H9 (cell line): ENCODE data around the gene SRC. TPM values are rescaled to one million over a fixed set of nuclear protein-coding genes. Genes with fewer than 3 reads are reported as not detected.

Experiments used
- DNase-seq: peaks from one replicate; pipeline ENCODE4 v3.0.0-alpha.2; 2017
- H2AFZ ChIP-seq: one replicate; pipeline ENCODE4 v1.6.1; 2013; ENCODE audit warnings: mild to moderate bottlenecking, low read length, control low read depth, moderate library complexity
- H2AK5ac ChIP-seq: 2 replicates; pipeline ENCODE4 v1.6.1; 2013; ENCODE audit warnings: low read length, control low read depth, mixed read lengths; ENCODE audit not compliant: insufficient read length
- H2BK120ac ChIP-seq: one replicate; pipeline ENCODE4 v1.6.1; 2013; ENCODE audit warnings: low read depth, mild to moderate bottlenecking, low read length, control low read depth, inconsistent platforms; ENCODE audit not compliant: poor library complexity, severe bottlenecking
- H2BK12ac ChIP-seq: 2 replicates; pipeline ENCODE4 v1.6.1; 2013; ENCODE audit warnings: low read length, control low read depth, mixed read lengths, low read depth; ENCODE audit not compliant: insufficient read length
- H2BK15ac ChIP-seq: 2 replicates; pipeline ENCODE4 v1.6.1; 2013; ENCODE audit warnings: low read depth, low read length, control low read depth
- H2BK20ac ChIP-seq: one replicate; pipeline ENCODE4 v1.6.1; 2013; ENCODE audit warnings: low read depth, mild to moderate bottlenecking, low read length, control low read depth, inconsistent platforms; ENCODE audit not compliant: poor library complexity, severe bottlenecking
- H2BK5ac ChIP-seq: 2 replicates; pipeline ENCODE4 v1.6.1; 2013; ENCODE audit warnings: low read length, control low read depth, mixed read lengths; ENCODE audit not compliant: insufficient read length
- H3K14ac ChIP-seq: 2 replicates; pipeline ENCODE4 v1.6.1; 2013; ENCODE audit warnings: low read length, control low read depth; ENCODE audit not compliant: insufficient read depth
- H3K18ac ChIP-seq: 2 replicates; pipeline ENCODE4 v1.6.1; 2013; ENCODE audit warnings: low read depth, mild to moderate bottlenecking, mixed read lengths, low read length, control low read depth; ENCODE audit not compliant: insufficient read length
- H3K23ac ChIP-seq: 2 replicates; pipeline ENCODE4 v1.6.1; 2013; ENCODE audit warnings: low read length, control low read depth, mixed read lengths, low read depth; ENCODE audit not compliant: insufficient read length
- H3K23me2 ChIP-seq: 2 replicates; pipeline ENCODE4 v1.6.1; 2013; ENCODE audit warnings: low read depth, mild to moderate bottlenecking, mixed read lengths, low read length, control low read depth; ENCODE audit not compliant: insufficient read length, poor library complexity, severe bottlenecking
- H3K27ac ChIP-seq: 2 replicates; pipeline ENCODE4 v1.5.1; 2013; ENCODE audit warnings: low read length, control low read depth, mixed read lengths, low read depth; ENCODE audit not compliant: insufficient read length
- H3K27me3 ChIP-seq: 2 replicates; pipeline ENCODE4 v1.6.1; 2013; ENCODE audit warnings: low read length, control low read depth, inconsistent platforms; ENCODE audit not compliant: insufficient read depth
- H3K4ac ChIP-seq: 2 replicates; pipeline ENCODE4 v1.6.1; 2013; ENCODE audit warnings: low read depth, mild to moderate bottlenecking, control low read depth, inconsistent platforms, low read length, moderate library complexity
- H3K4me1 ChIP-seq: 2 replicates; pipeline ENCODE4 v1.6.1; 2013; ENCODE audit warnings: low read length, control low read depth, inconsistent platforms; ENCODE audit not compliant: insufficient read depth
- H3K4me2 ChIP-seq: 2 replicates; pipeline ENCODE4 v1.6.1; 2013; ENCODE audit warnings: low read length, control low read depth, mixed read lengths; ENCODE audit not compliant: insufficient read length, insufficient read depth
- H3K56ac ChIP-seq: 2 replicates; pipeline ENCODE4 v1.6.1; 2013; ENCODE audit warnings: low read depth, mild to moderate bottlenecking, mixed read lengths, low read length, control low read depth; ENCODE audit not compliant: insufficient read length
- H3K79me1 ChIP-seq: 2 replicates; pipeline ENCODE4 v1.6.1; 2013; ENCODE audit warnings: low read depth, mild to moderate bottlenecking, moderate library complexity, low read length, control low read depth, inconsistent platforms; ENCODE audit not compliant: insufficient read depth, poor library complexity, severe bottlenecking
- H3K79me2 ChIP-seq: 2 replicates; pipeline ENCODE4 v1.6.1; 2013; ENCODE audit warnings: low read length, control low read depth, inconsistent platforms; ENCODE audit not compliant: insufficient read depth
- H3K9ac ChIP-seq: 2 replicates; pipeline ENCODE4 v1.6.1; 2013; ENCODE audit warnings: low read length, control low read depth, mixed read lengths; ENCODE audit not compliant: insufficient read length; ENCODE audit errors: extremely low read depth
- H3K9me3 ChIP-seq: one replicate; pipeline ENCODE4 v1.6.1; 2013; ENCODE audit warnings: low read depth, low read length, inconsistent platforms; ENCODE audit not compliant: control insufficient read depth
- H3T11ph ChIP-seq: one replicate; pipeline ENCODE4 v1.6.1; 2013; ENCODE audit warnings: mild to moderate bottlenecking, low read length, control low read depth, inconsistent platforms
- H4K20me1 ChIP-seq: one replicate; pipeline ENCODE4 v1.6.1; 2013; ENCODE audit not compliant: control insufficient read depth, insufficient read length, insufficient read depth
- H4K5ac ChIP-seq: 2 replicates; pipeline ENCODE4 v1.6.1; 2013; ENCODE audit warnings: low read depth, mild to moderate bottlenecking, mixed read lengths, low read length, control low read depth; ENCODE audit not compliant: insufficient read length
- H4K8ac ChIP-seq: replicated peaks from 2 replicates; pipeline ENCODE4 v1.6.1; 2013; ENCODE audit warnings: low read length, control low read depth, mixed read lengths, low read depth; ENCODE audit not compliant: insufficient read length
- H4K91ac ChIP-seq: 2 replicates; pipeline ENCODE4 v1.6.1; 2013; ENCODE audit warnings: low read depth, mild to moderate bottlenecking, moderate library complexity, mixed read lengths, low read length, control low read depth; ENCODE audit not compliant: insufficient read length
- H3K27ac Mint-ChIP-seq, 3 experiments: 2 replicates in 2 of 3; 3 replicates in 1 of 3; pipeline ENCODE4 v1.8.0; 2020 to 2021; ENCODE audit warnings: mixed read lengths in 3 of 3, mild to moderate bottlenecking in 1 of 3, moderate library complexity in 1 of 3
- H3K27me3 Mint-ChIP-seq: 2 replicates; pipeline ENCODE4 v1.8.0; 2021; ENCODE audit warnings: low read depth, mild to moderate bottlenecking, moderate library complexity, mixed read lengths
- H3K36me3 Mint-ChIP-seq, 3 experiments: 2 replicates in 2 of 3; 3 replicates in 1 of 3; pipeline ENCODE4 v1.8.0; 2020 to 2021; ENCODE audit warnings: low read depth in 3 of 3, mixed read lengths in 3 of 3; ENCODE audit not compliant: insufficient read depth in 1 of 3
- H3K4me1 Mint-ChIP-seq, 2 experiments: 2 replicates each; pipeline ENCODE4 v1.8.0; 2020; ENCODE audit warnings: mixed read lengths in 2 of 2
- H3K4me3 Mint-ChIP-seq, 2 experiments: 2 replicates in 1 of 2; 3 replicates in 1 of 2; pipeline ENCODE4 v1.8.0; 2020 to 2021; ENCODE audit warnings: mild to moderate bottlenecking in 2 of 2, mixed read lengths in 2 of 2, moderate library complexity in 1 of 2
- H3K9me3 Mint-ChIP-seq, 2 experiments: 2 replicates in 1 of 2; 3 replicates in 1 of 2; pipeline ENCODE4 v1.8.0; 2020; ENCODE audit warnings: mild to moderate bottlenecking in 2 of 2, mixed read lengths in 2 of 2, moderate library complexity in 1 of 2
- CTCF ChIP-seq: fragments of 200-600 bp; sonication (generic); conservative IDR thresholded peaks from 3 replicates; pipeline ENCODE4 v1.8.0; 2021; ENCODE audit warnings: antibody characterized with exemption, mild to moderate bottlenecking
- WGBS: extraction: QIAGEN DNeasy Blood & Tissue Kit; methylation state at CpG from one replicate; pipeline ENCODE4 v1.1.7; 2013; ENCODE audit warnings: missing lambda C conversion rate, low lambda C conversion rate, mixed read lengths; ENCODE audit not compliant: insufficient read length; ENCODE audit errors: extremely low coverage; 5-methylcytosine and 5-hydroxymethylcytosine counted together
- total RNA-seq: library from RNA; stranded (reverse); gene quantifications from 2 replicates; pipeline ENCODE4 v1.2.1, GENCODE V29; 2021

Gene SRC
- total RNA-seq, 1 experiment from 2014 or later = 44.5 TPM

GRCh38 chr20:37419774-37420542 lies 74.0 kb downstream of the SRC start:
- Mint-ChIP-seq H3K4me1 (peaks cover 36 to 42% of the 10 kb centered on the region in 2 experiments), H3K9me3 (no peaks in the 10 kb centered on the region; a peak in 2 of 5 replicates), H3K4me3 (no peak overlapping the region; a peak in 1 of 5 replicates), H3K27me3 (peaks cover 29% of the 10 kb centered on the region), H3K27ac (peak overlapping the region in 1 of 3 experiments; percentile 81; a peak in 1 of 7 replicates), H3K36me3 (no peaks in the 10 kb centered on the region; a peak in 1 of 7 replicates)
- H2BK15ac ChIP-seq = no peak overlapping the region
- peak overlapping the region; percentile 15 for H3K18ac ChIP-seq
- no peak overlapping the region for H3K56ac ChIP-seq
- no peaks in the 10 kb centered on the region; the same call in 1 of the 2 replicates for H3K27me3 ChIP-seq
- H3K4ac ChIP-seq = no peak overlapping the region
- H2BK5ac ChIP-seq = no peak overlapping the region
- H3K9ac ChIP-seq = no peak overlapping the region
- H2AK5ac ChIP-seq = no peak overlapping the region
- peaks cover 5% of the 10 kb centered on the region; the same call in 1 of the 2 replicates for H3K4me1 ChIP-seq
- H2AFZ ChIP-seq = no peak overlapping the region
- no peak overlapping the region for H2BK20ac ChIP-seq
- no peaks in the 10 kb centered on the region for H4K20me1 ChIP-seq
- H3K79me1 ChIP-seq = no peaks in the 10 kb centered on the region
- H4K5ac ChIP-seq = no peak overlapping the region
- no peak overlapping the region for H3K14ac ChIP-seq
- TF ChIP-seq CTCF = no peak
- H3K9me3 ChIP-seq = no peaks in the 10 kb centered on the region
- no peak overlapping the region for H2BK120ac ChIP-seq
- H4K8ac ChIP-seq = no peak overlapping the region
- H2BK12ac ChIP-seq = no peak overlapping the region
- H3T11ph ChIP-seq = no peak overlapping the region
- H3K23ac ChIP-seq = no peak overlapping the region
- H3K27ac ChIP-seq = no peak overlapping the region
- H3K4me2 ChIP-seq = no peak overlapping the region
- H3K23me2 ChIP-seq = no peaks in the 10 kb centered on the region
- no peak overlapping the region for H4K91ac ChIP-seq
- no peaks in the 10 kb centered on the region for H3K79me2 ChIP-seq
- WGBS = no CpG with 5 or more reads among the region's 13 CpGs
- DNase-seq = no peak
